Activated CD8-positive, alpha-beta memory T cell treated with anti-CD3 and anti-CD28 coated beads for 36 hours (primary cell): ENCODE data around the gene SIRT4. TPM values are rescaled to one million over a fixed set of nuclear protein-coding genes. Genes with fewer than 3 reads are reported as not detected.

Experiments used
- CTCF ChIA-PET: fragments of 350-600 bp; sonication (Branson Sonifier 250); formaldehyde crosslinking; loops from one replicate; lab custom pipeline; 2021; ENCODE audit warnings: antibody characterized with exemption; lab: Charles Lee
- POLR2A ChIA-PET: fragments of 350-600 bp; sonication (Branson Sonifier 250); formaldehyde crosslinking; loops from one replicate; lab custom pipeline; 2021; ENCODE audit warnings: antibody characterized with exemption; lab: Charles Lee
- total RNA-seq, 2 experiments: library from RNA; stranded (reverse); gene quantifications; one replicate each; pipeline ENCODE4 v1.2.3, GENCODE V29; 2021

The SIRT4 gene
- total RNA-seq, 2 experiments from 2014 or later = 2.5 to 3.7 TPM

DNA sequence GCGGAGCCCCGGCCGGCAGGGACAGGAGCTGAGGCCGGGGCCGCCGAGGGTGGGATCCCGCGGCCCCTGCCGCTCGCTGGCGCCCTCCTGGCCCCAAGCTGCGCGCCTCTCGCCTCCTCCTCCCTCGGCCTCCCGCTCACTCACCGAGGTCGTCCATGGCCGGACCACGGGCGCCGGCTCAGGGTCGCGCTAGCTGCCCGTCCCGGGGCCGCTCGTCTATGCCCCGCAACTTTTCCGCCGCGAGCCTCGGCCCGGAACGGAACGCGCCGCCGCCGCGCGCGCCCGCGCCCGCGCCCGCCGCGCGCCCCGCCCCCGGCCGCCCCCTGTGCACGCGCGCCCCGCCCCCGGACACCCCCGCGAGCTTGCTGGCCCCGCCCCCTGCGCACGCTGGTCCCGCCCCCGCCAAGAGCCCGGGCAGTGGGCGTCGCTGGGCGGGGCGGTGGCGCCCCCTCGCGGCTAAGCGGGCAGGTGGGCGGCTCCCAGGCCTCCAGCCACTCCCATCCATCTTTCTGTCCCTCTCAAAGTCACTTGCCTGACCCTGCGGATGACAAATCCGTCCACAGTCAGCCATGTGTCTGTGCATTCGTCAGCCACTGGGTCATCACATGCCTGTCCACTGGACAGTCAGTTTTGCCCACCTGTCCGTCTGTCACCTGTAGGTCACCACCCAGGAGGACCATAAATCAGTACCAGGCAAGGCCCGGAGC, 36.5 kb upstream of the SIRT4 start, which contains the start of gene PXN:
Gene PXN (minus strand): TSS at position 258 of the 707 bp plus-strand sequence. CDS start 101 bp downstream, at position 157.
- CTCF ChIA-PET = interaction anchor here (0.6 to 11.1 kb wide), 10 partner anchors 12 to 203 kb away, joined by 3 to 268 read pairs (median 9); partner anchors contain the start of gene RPLP0
- POLR2A ChIA-PET = interaction anchor here (0.6 to 5.6 kb wide), 5 partner anchors 26 to 191 kb away, joined by 3 to 71 read pairs (median 13); partner anchors contain the start of genes RNU4-1, RNU4-2 and RPLP0

DNA sequence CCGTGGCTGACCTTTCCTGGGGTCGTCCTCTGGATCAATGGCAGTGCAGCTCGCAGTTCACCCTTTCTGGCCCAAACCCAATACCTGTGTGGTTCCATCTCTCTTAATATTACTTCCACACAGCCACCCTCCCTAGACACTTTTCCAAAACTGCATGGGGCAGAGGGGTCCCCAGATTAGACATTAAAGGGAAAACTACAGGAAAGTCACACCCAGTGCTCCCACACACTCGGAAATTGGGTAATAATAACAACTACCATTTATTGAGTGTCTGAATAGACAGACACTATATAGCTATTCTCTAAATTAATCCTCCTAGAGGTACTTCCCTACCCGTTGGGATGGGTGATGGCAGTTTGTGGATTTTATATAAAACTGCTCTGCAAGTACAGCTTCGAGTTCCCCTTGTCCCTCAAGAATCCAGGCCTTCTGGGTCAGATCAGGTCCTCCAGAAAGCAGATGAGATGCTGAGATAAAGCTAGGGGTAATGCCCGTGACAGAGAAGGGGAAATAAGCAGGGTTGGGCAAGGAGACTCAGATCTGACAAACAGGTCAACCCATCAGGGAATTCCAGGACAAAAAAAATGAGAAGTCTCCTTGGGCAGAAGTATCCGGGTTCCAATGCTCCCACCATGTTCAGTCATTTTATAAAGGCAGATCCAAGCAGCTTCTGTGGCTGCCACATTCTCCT, 35.8 kb upstream of the SIRT4 start:
- POLR2A ChIA-PET = interaction anchor here (2.4 to 5.6 kb wide), 3 partner anchors 26 to 65 kb away, joined by 13 to 71 read pairs (median 49); partner anchors contain the start of genes RNU4-1, RNU4-2 and RPLP0

DNA sequence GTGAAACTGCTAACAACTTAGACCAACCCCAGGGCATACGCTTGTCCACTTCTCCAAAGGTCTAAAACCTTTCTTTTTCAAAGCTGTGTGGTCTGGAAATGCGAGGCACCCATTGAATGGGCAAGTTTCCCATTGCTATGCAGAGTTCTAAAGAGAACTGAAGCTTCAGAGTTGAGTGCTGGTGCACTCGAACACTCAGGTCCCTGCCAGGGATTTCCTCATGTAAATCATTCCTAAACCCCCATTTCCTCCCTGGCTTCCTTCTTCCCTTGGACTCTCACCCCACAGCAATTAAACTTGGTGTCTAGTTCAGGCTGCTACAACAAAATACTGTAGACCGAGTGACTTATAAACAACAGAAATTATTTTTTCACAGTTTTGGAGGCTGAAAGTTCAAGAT, 34.4 kb upstream of the SIRT4 start:
- ChIA-PET CTCF (interaction anchor here (1.4 to 11.1 kb wide), 2 partner anchors 13 to 40 kb away, joined by 4 to 268 read pairs; no protein-coding TSS in a partner anchor), POLR2A (interaction anchor here (0.8 kb wide), 1 partner anchor 67 kb away, joined by 3 read pairs; the partner anchor contains the start of gene RPLP0)

More for the DNA sequence above, 35.8 kb upstream of the SIRT4 start:
- CTCF ChIA-PET = interaction anchor here (1.0 to 11.1 kb wide), 8 partner anchors 13 to 64 kb away, joined by 3 to 268 read pairs (median 11); partner anchors contain the start of genes RNU4-2 and RPLP0

DNA sequence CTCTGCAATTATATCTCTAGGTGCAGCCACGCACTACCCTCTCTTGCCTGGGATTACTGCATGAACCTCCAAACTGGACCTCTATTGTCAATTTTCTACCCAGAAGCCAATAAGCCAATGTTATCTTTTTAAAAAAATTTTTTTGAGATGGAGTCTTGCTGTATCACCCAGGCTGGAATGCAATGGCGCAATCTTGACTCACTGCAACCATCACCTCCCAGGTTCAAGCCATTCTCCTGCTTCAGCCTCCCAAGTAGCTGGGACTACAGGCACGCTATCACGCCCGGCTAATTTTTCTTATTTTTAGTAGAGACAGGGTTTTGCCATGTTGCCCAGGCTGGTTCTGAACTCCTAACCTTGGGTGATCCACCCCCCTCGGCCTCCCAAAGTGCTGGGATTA, 25.4 kb upstream of the SIRT4 start:
- CTCF ChIA-PET = interaction anchor here (1.7 kb wide), 1 partner anchor 48 kb away, joined by 8 read pairs; no protein-coding TSS in a partner anchor
- POLR2A ChIA-PET = no interaction called here

DNA sequence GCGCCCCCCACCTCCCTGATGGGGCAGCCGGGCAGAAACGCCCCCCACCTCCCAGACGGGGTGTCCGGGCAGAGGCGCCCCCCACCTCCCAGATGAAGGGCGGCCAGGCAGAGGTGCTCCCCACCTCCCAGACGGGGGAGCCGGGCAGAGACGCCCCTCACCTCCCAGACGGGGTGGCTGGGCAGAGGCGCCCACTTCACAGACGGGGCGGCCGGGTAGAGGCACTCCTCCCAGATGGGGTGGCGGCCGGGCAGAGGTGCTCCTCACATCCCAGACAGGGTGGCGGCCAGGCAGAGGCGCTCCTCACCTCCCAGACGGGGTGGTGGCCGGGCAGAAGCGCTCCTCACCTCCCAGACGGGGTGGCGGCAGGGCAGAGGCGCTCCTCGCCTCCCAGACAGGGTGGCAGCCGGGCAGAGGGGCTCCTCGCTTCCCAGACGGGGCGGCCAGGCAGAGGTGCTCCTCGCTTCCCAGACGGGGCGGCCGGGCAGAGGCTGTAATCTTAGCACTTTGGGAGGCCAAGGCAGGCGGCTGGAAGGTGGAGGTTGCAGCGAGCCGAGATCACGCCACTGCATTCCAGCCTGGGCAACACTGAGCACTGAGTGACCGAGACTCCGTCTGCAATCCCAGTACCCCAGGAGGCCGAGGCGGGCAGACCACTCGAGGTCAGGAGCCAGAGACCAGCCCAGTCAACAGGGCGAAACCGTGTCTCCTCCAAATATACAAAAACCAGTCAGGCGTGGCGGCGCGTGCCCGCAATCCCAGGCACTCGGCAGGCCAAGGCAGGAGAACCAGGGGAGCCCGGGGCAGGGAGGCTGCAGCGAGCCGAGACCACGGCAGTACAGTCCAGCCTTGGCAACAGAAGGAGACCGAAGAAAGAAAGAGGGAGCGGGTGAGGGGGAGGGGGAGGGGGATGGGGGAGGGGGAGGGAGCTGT, 23.7 kb upstream of the SIRT4 start:
- POLR2A ChIA-PET = no interaction called here
- CTCF ChIA-PET = no interaction called here

DNA sequence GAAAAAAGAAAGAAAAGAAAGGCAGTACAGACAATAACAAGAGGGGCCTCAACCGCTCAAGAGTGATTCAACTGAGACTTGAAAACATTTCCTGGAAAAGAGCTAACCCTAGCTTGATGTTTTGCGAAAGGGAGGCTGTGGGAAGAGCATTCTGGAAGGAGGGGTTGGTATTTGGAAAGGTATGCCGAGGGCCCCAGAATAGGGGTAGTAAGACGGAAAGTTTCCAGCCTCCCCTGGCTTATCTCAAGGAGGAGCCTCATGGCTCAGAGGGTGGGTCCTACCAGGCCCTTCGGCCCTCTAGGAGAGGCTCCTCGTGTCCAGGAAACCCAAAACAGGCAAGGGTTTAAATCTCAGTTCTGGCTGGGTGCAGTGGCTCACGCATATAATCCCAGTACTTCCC, 18.8 kb upstream of the SIRT4 start:
- ChIA-PET POLR2A (interaction anchor here (0.7 kb wide), 2 partner anchors 65 to 72 kb away, joined by 3 to 6 read pairs; no protein-coding TSS in a partner anchor), CTCF (interaction anchor here (0.7 to 3.3 kb wide), 4 partner anchors 10 to 88 kb away, joined by 3 to 11 read pairs (median 4); partner anchors contain the start of gene PXN)

DNA sequence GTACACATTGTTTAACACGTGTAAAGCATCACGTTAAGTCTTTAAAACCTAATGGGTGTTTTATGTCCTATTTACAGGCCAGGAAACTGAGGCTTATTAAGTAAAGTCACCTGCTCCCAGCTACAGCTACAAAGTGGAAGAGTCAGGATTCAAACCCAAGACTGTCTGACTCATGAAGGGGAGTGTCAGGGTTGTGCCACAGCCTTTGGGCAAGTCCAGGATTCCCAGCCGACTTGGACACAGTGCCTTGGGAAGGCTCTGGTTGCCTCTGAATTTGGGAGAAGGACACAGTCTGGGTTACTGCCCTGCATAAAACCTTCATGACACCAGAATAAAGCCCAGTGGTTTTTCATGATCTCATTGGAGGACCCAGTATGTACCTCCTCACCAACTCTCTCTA, 17.7 kb upstream of the SIRT4 start:
- CTCF ChIA-PET = interaction anchor here (3.3 kb wide), 1 partner anchor 56 kb away, joined by 11 read pairs; no protein-coding TSS in a partner anchor

DNA sequence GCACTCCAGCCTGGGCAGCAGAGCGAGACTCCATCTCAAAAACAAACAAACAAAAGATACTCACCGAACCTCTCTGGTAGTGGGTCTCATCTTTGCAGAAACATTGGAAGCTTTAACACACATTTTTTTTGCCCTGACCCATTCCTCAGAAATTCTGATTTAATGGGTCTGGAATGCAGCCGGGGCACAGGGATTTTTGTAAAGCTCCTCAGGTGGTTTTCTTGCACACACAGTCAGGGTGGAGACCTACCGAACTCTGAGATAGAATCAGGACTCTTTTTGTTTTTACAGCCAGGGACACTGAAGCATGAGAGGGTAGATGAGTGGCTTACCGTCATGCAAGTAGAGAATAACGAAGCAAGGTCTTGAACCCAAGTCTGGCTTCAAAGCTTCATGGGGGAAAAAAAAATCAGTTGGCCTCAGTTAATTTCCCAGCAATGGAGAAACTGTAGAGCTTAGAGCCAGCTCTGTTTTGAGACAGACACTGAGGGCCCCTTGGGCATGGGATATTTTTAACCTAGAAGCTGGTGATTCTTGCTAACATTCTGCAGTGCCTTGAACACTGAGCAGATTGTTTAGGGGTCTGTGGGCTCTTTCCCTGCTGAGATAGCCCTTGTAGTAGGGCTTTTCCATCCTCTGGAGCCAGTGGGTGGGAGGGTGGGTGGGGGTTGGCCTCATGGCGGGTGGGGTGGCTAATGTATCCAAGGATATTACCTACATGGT, 15.2 kb upstream of the SIRT4 start:
- CTCF ChIA-PET = interaction anchor here (1.0 to 1.5 kb wide), 3 partner anchors 25 to 215 kb away, joined by 3 to 8 read pairs (median 4); no protein-coding TSS in a partner anchor
- POLR2A ChIA-PET = interaction anchor here (1.3 kb wide), 1 partner anchor 86 kb away, joined by 4 read pairs; the partner anchor contains the start of gene RPLP0

More for the DNA sequence above, 17.7 kb upstream of the SIRT4 start:
- POLR2A ChIA-PET = no interaction called here

DNA sequence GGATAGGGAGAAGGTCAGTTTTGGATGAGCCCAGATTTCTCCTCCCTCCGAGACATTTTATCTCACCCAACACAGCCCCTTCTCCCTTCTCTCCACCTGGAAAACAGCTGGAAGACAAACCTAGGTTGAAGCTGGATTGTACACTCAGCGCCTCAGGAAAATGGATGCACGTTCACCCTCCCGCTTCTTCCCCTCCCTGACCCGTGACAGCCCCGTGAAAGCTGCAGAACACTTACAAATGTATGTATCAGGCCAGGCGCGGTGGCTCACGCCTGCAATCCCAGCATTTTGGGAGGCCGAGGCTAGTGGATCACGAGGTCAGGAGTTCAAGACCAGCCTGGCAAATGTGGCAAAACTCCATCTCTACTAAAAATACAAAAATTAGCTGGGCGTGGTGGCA, 14.6 kb upstream of the SIRT4 start:
- POLR2A ChIA-PET = interaction anchor here (1.3 kb wide), 1 partner anchor 86 kb away, joined by 4 read pairs; the partner anchor contains the start of gene RPLP0

DNA sequence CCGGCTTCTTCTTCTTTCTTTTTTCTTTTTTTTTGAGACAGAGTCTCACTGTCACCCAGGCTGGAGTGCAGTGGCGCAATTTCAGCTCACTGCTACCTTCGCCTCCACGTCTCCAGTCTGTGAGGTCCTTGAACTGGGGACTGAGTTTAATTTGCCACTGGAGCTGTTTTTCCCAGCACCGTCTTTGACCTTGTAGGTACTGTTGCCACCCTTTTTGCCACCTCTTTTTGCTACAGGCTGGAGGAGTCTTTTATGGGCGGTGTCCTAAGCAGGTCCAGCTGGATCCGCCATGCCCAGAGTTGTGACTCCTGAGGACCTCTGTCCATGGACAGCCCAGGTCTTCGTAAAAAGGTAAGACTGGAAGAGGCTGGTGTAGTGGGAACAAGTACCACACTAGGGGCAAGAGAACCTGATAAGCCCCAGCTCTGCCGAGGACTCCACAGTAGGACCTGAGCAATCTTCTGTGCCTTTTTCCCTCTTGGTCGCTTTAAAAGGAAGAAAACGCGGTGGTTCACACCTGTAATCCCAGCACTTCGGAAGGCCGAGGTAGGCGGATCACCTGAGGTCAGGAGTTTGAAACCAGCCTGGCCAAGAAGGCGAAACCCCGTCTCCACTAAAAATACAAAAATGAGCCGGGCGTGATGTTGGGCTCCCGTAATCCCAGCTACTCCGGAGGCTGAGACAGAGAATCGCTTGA, 11.4 kb upstream of the SIRT4 start:
- ChIA-PET CTCF (interaction anchor here (0.6 to 4.7 kb wide), 9 partner anchors 11 to 162 kb away, joined by 3 to 38 read pairs (median 4); partner anchors contain the start of genes RPLP0 and SIRT4), POLR2A (interaction anchor here (0.5 to 4.8 kb wide), 33 partner anchors 10 to 1288 kb away, joined by 3 to 192 read pairs (median 6); partner anchors contain the start of genes C12orf43, COQ5, PXN and RAB35)

More for the DNA sequence above, 14.6 kb upstream of the SIRT4 start:
- CTCF ChIA-PET = interaction anchor here (0.6 to 1.5 kb wide), 4 partner anchors 26 to 1098 kb away, joined by 3 to 8 read pairs (median 4); no protein-coding TSS in a partner anchor

DNA sequence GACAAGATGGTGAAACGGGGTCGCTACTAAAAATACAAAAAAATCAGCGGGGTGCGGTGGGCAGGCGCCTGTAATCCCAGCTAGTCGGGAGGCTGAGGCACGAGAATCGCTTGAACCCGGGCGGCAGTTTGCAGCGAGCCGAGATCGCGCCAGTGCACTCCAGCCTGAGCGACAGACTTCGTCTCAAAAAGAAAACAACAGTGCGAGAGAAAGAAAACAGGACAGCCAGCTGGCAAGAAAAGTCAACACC, 9.8 kb upstream of the SIRT4 start:
- CTCF ChIA-PET = interaction anchor here (1.5 to 4.7 kb wide), 4 partner anchors 10 to 65 kb away, joined by 3 to 38 read pairs (median 14); partner anchors contain the start of gene SIRT4
- POLR2A ChIA-PET = interaction anchor here (0.6 to 4.8 kb wide), 14 partner anchors 10 to 285 kb away, joined by 3 to 192 read pairs (median 8); partner anchors contain the start of genes PXN, RPLP0, SIRT4 and SRSF9

DNA sequence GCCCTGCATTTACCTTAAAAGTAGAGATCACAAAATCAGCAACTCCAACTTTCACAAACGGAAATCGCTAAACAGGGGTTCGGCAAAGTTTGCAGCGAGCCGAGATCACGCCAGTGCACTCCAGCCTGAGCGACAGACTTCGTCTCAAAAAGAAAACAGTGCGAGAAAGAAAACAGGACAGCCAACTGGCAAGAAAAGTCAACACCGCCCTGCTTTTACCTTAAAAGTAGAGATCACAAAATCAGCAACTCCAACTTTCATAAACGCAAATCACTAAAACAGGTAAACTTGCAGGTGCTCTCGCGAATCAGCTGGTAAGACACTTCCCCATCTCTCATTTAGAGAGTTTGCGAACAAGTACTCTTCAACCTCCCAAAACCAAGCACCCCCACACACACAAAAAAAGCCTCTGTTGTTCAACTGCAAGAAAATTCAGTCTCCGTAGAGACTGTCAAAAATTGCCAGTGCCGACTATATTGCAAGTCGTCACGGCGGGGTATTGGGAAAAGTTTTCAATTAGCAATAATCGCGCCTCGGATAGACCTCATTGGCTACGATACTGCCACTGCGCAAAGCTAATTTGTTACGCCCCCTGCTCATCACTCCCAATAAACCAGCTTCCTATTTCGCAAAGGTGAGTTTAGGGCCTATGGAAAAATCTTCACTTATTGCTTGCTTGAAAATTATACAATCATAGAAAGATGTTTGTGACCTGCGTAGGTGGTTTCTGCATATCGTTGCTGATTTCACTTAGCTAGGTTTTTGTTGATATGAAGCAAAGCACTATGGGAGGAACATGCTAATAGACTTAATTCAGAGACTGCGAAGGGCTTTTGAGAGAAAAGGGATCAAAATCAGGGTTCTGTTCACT, 9.2 kb upstream of the SIRT4 start, which contains the start of gene RNU4-1:
Gene RNU4-1 (minus strand): TSS at position 577 of the 871 bp plus-strand sequence.
- POLR2A ChIA-PET = interaction anchor here (0.6 to 4.8 kb wide), 15 partner anchors 10 to 286 kb away, joined by 3 to 192 read pairs (median 8); partner anchors contain the start of genes PXN, RPLP0, SIRT4 and SRSF9
- CTCF ChIA-PET = interaction anchor here (1.5 to 4.7 kb wide), 5 partner anchors 9 to 65 kb away, joined by 3 to 38 read pairs (median 9); partner anchors contain the start of gene SIRT4

DNA sequence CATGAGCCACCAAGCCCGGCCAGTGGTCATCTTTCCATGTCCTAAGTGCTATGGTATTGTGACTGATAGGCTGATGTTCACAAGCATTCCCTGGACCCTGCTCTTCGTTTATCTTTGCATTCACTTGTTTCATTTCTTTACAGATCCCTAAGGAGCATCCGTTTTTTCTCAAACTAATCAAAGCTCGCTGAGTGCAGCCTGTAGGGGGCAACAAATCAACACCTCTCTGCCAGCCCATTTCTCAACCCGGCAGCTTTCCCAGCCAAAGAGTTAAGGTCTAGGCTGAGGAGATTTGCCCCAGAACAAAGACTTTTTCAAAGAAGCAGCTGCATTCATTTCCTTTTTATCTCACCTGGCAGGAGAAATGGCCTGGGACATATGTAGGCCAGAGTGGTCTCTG, 12.1 kb downstream of the SIRT4 start:
- CTCF ChIA-PET = interaction anchor here (0.6 to 1.1 kb wide), 5 partner anchors 9 to 133 kb away, joined by 3 to 5 read pairs (median 3); partner anchors contain the start of gene RNU4-1
- POLR2A ChIA-PET = no interaction called here

DNA sequence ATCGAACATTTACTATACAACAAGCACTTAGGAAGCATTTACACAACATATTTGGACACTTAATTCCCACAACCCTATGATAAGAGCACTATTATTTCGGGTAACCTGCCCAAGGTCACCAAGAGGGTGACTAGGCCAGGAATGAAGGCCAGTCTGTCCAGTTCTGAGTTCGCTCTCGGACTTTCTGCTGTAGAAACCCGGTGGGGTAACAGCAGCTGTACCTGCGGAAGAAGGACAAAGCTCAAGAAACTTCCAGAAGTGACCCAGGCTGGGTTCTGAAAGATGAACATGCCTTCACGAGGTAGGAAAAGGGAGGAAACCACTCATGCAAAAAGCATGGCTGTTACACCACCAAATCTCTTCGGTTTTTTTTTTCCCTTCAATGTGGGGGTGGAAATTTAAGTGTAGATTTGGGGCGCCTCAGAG, 14.7 kb downstream of the SIRT4 start:
- ChIA-PET POLR2A (interaction anchor here (0.6 to 1.9 kb wide), 4 partner anchors 25 to 180 kb away, joined by 3 to 18 read pairs (median 6); partner anchors contain the start of genes RNU4-1, RNU4-2 and RPLP0), CTCF (interaction anchor here (1.0 to 3.8 kb wide), 10 partner anchors 9 to 113 kb away, joined by 3 to 16 read pairs (median 5); partner anchors contain the start of genes RNU4-1 and SIRT4)
